ENCODE results near the gene DYNC1LI2.

DYNC1LI2 gene

GRCh38 chr16:66706506-66706880 is 44.9 kb downstream of the DYNC1LI2 start:
- peaks cover 11% of the 10 kb centered on the region for H3K79me1 ChIP-seq (ENCODE audit: low read length)
- H3K18ac ChIP-seq (ENCODE audit: low read length) = peak overlapping the region; percentile 87
- peak overlapping the region; percentile 85 for H2BK5ac ChIP-seq (ENCODE audit: low read depth, low read length, poor library complexity)
- no peak overlapping the region for H3K4me3 ChIP-seq (ENCODE audit: low read depth, low read length)
- peak overlapping the region; percentile 48 for H3K27ac ChIP-seq (ENCODE audit: low read depth, low read length)
- H2BK120ac ChIP-seq (ENCODE audit: insufficient read depth, low read length, poor library complexity) = peak overlapping the region; percentile 68
- peak in 1 of 2 donors; percentile 9 for DNase-seq
- peak overlapping the region; percentile 85 for H3K4ac ChIP-seq (ENCODE audit: low read depth, low read length)
- H2AK5ac ChIP-seq (ENCODE audit: low read length) = peak overlapping the region; percentile 76
- H3K4me2 ChIP-seq (ENCODE audit: low read length) = no peak overlapping the region
- peak overlapping the region; percentile 74 for H2AFZ ChIP-seq (ENCODE audit: insufficient read depth, low read length, poor library complexity)
- H3K27me3 ChIP-seq (ENCODE audit: insufficient read depth, low read length) = no peaks in the 10 kb centered on the region
- peak overlapping the region; percentile 81 for H2BK12ac ChIP-seq (ENCODE audit: low read length)
- H3K23ac ChIP-seq (ENCODE audit: low read length) = no peak overlapping the region
- H3K79me2 ChIP-seq (ENCODE audit: control insufficient read depth, insufficient read depth, low read length, poor library complexity) = peaks cover 3% of the 10 kb centered on the region
- no peaks in the 10 kb centered on the region for H3K36me3 ChIP-seq (ENCODE audit: control insufficient read depth in 1 of 2, insufficient read depth in 2 of 2, low read length in 2 of 2)
- peak overlapping the region; percentile 82 for H3K14ac ChIP-seq (ENCODE audit: low read length)
- no CpG with 5 or more reads among the region's 8 CpGs for WGBS (ENCODE audit: extremely low coverage, insufficient coverage, insufficient read length)
- peak overlapping the region; percentile 27 for H4K12ac ChIP-seq (ENCODE audit: low read depth, low read length)
- peak overlapping the region; percentile 91 for H4K91ac ChIP-seq (ENCODE audit: low read depth, low read length)
- H4K8ac ChIP-seq (ENCODE audit: low read depth, low read length) = peak overlapping the region; percentile 84
- peaks cover 15 to 16% of the 10 kb centered on the region in 2 experiments for H3K4me1 ChIP-seq (ENCODE audit: control insufficient read depth in 1 of 2, insufficient read depth in 2 of 2, low read length in 2 of 2)
- no peaks in the 10 kb centered on the region for H3K9me3 ChIP-seq (ENCODE audit: insufficient read depth, low read depth, low read length)
- H3K9ac ChIP-seq (ENCODE audit: low read length) = no peak overlapping the region

- no CpG with 5 or more reads among the region's 11 CpGs for WGBS (ENCODE audit: extremely low coverage, insufficient coverage, insufficient read length)
- H3K9me3 ChIP-seq (ENCODE audit: insufficient read depth, low read depth, low read length) = no peaks in the 10 kb centered on the region
- peak; percentile 61 to 71 for DNase-seq
- H2AK5ac ChIP-seq (ENCODE audit: low read length) = peak overlapping the region; percentile 76
- peak overlapping the region; percentile 48 for H3K27ac ChIP-seq (ENCODE audit: low read depth, low read length)
- peak overlapping the region; percentile 87 for H3K18ac ChIP-seq (ENCODE audit: low read length)
- peaks cover 11% of the 10 kb centered on the region for H3K79me1 ChIP-seq (ENCODE audit: low read length)
- H2BK5ac ChIP-seq (ENCODE audit: low read depth, low read length, poor library complexity) = peak overlapping the region; percentile 85
- H3K14ac ChIP-seq (ENCODE audit: low read length) = peak overlapping the region; percentile 82
- H2BK120ac ChIP-seq (ENCODE audit: insufficient read depth, low read length, poor library complexity) = peak overlapping the region; percentile 68
- no peak overlapping the region for H3K23ac ChIP-seq (ENCODE audit: low read length)
- peaks cover 15 to 16% of the 10 kb centered on the region in 2 experiments for H3K4me1 ChIP-seq (ENCODE audit: control insufficient read depth in 1 of 2, insufficient read depth in 2 of 2, low read length in 2 of 2)
- no peaks in the 10 kb centered on the region for H3K36me3 ChIP-seq (ENCODE audit: control insufficient read depth in 1 of 2, insufficient read depth in 2 of 2, low read length in 2 of 2)
- H3K4me2 ChIP-seq (ENCODE audit: low read length) = no peak overlapping the region
- peak overlapping the region; percentile 27 for H4K12ac ChIP-seq (ENCODE audit: low read depth, low read length)
- peak overlapping the region; percentile 84 for H4K8ac ChIP-seq (ENCODE audit: low read depth, low read length)
- peak overlapping the region; percentile 81 for H2BK12ac ChIP-seq (ENCODE audit: low read length)
- peak overlapping the region; percentile 85 for H3K4ac ChIP-seq (ENCODE audit: low read depth, low read length)
- H2AFZ ChIP-seq (ENCODE audit: insufficient read depth, low read length, poor library complexity) = peak overlapping the region; percentile 74
- H3K9ac ChIP-seq (ENCODE audit: low read length) = no peak overlapping the region
- H3K4me3 ChIP-seq (ENCODE audit: low read depth, low read length) = no peak overlapping the region
- no peaks in the 10 kb centered on the region for H3K27me3 ChIP-seq (ENCODE audit: insufficient read depth, low read length)
- peaks cover 3% of the 10 kb centered on the region for H3K79me2 ChIP-seq (ENCODE audit: control insufficient read depth, insufficient read depth, low read length, poor library complexity)
- H4K91ac ChIP-seq (ENCODE audit: low read depth, low read length) = peak overlapping the region; percentile 91
These were observed 45.5 kb downstream of the DYNC1LI2 start for GRCh38 chr16:66705790-66706505.

- H2BK120ac ChIP-seq (ENCODE audit: insufficient read depth, low read length, poor library complexity) = peak overlapping the region; percentile 16
- H3K9me3 ChIP-seq (ENCODE audit: insufficient read depth, low read depth, low read length) = no peaks in the 10 kb centered on the region
- H3K14ac ChIP-seq (ENCODE audit: low read length) = peak overlapping the region; percentile 6
- H3K4me1 ChIP-seq (ENCODE audit: control insufficient read depth in 1 of 2, insufficient read depth in 2 of 2, low read length in 2 of 2) = peaks cover 15 to 16% of the 10 kb centered on the region in 2 experiments
- peak overlapping the region; percentile 55 for H3K27ac ChIP-seq (ENCODE audit: low read depth, low read length)
- peak; percentile 91 to 92 for DNase-seq
- H3K36me3 ChIP-seq (ENCODE audit: control insufficient read depth in 1 of 2, insufficient read depth in 2 of 2, low read length in 2 of 2) = no peaks in the 10 kb centered on the region
- peaks cover 11% of the 10 kb centered on the region for H3K79me1 ChIP-seq (ENCODE audit: low read length)
- H3K18ac ChIP-seq (ENCODE audit: low read length) = peak overlapping the region; percentile 2
- H3K9ac ChIP-seq (ENCODE audit: low read length) = no peak overlapping the region
- H4K91ac ChIP-seq (ENCODE audit: low read depth, low read length) = peak overlapping the region; percentile 44
- H4K12ac ChIP-seq (ENCODE audit: low read depth, low read length) = no peak overlapping the region
- no peaks in the 10 kb centered on the region for H3K27me3 ChIP-seq (ENCODE audit: insufficient read depth, low read length)
- H2AK5ac ChIP-seq (ENCODE audit: low read length) = peak overlapping the region; percentile 12
- H3K23ac ChIP-seq (ENCODE audit: low read length) = no peak overlapping the region
- no peak overlapping the region for H2AFZ ChIP-seq (ENCODE audit: insufficient read depth, low read length, poor library complexity)
- peaks cover 3% of the 10 kb centered on the region for H3K79me2 ChIP-seq (ENCODE audit: control insufficient read depth, insufficient read depth, low read length, poor library complexity)
- no peak overlapping the region for H3K4me2 ChIP-seq (ENCODE audit: low read length)
- H2BK5ac ChIP-seq (ENCODE audit: low read depth, low read length, poor library complexity) = peak overlapping the region; percentile 2
- H2BK12ac ChIP-seq (ENCODE audit: low read length) = peak overlapping the region; percentile 19
- H4K8ac ChIP-seq (ENCODE audit: low read depth, low read length) = no peak overlapping the region
- no CpG with 5 or more reads among the region's 9 CpGs for WGBS (ENCODE audit: extremely low coverage, insufficient coverage, insufficient read length)
- no peak overlapping the region for H3K4me3 ChIP-seq (ENCODE audit: low read depth, low read length)
- no peak overlapping the region for H3K4ac ChIP-seq (ENCODE audit: low read depth, low read length)
These were observed 47.8 kb downstream of the DYNC1LI2 start for GRCh38 chr16:66703406-66704215.

GRCh38 chr16:66701516-66701915 is 49.9 kb downstream of the DYNC1LI2 start:
- no peak overlapping the region for H3K4me2 ChIP-seq (ENCODE audit: low read length)
- no peak overlapping the region for H2AFZ ChIP-seq (ENCODE audit: insufficient read depth, low read length, poor library complexity)
- H3K27ac ChIP-seq (ENCODE audit: low read depth, low read length) = no peak overlapping the region
- H3K36me3 ChIP-seq (ENCODE audit: control insufficient read depth in 1 of 2, insufficient read depth in 2 of 2, low read length in 2 of 2) = no peaks in the 10 kb centered on the region
- peaks cover 9 to 13% of the 10 kb centered on the region in 2 experiments for H3K4me1 ChIP-seq (ENCODE audit: control insufficient read depth in 1 of 2, insufficient read depth in 2 of 2, low read length in 2 of 2)
- H4K8ac ChIP-seq (ENCODE audit: low read depth, low read length) = no peak overlapping the region
- H2AK5ac ChIP-seq (ENCODE audit: low read length) = no peak overlapping the region
- no peaks in the 10 kb centered on the region for H3K9me3 ChIP-seq (ENCODE audit: insufficient read depth, low read depth, low read length)
- no peak overlapping the region for H2BK5ac ChIP-seq (ENCODE audit: low read depth, low read length, poor library complexity)
- H3K79me2 ChIP-seq (ENCODE audit: control insufficient read depth, insufficient read depth, low read length, poor library complexity) = peaks cover 5% of the 10 kb centered on the region
- no peak overlapping the region for H3K18ac ChIP-seq (ENCODE audit: low read length)
- no peak overlapping the region for H4K12ac ChIP-seq (ENCODE audit: low read depth, low read length)
- no peaks in the 10 kb centered on the region for H3K27me3 ChIP-seq (ENCODE audit: insufficient read depth, low read length)
- no peak overlapping the region for H3K4me3 ChIP-seq (ENCODE audit: low read depth, low read length)
- H2BK120ac ChIP-seq (ENCODE audit: insufficient read depth, low read length, poor library complexity) = no peak overlapping the region
- peaks cover 11% of the 10 kb centered on the region for H3K79me1 ChIP-seq (ENCODE audit: low read length)
- no peak overlapping the region for H3K14ac ChIP-seq (ENCODE audit: low read length)
- H3K9ac ChIP-seq (ENCODE audit: low read length) = no peak overlapping the region
- H2BK12ac ChIP-seq (ENCODE audit: low read length) = no peak overlapping the region
- no CpG with 5 or more reads among the region's 2 CpGs for WGBS (ENCODE audit: extremely low coverage, insufficient coverage, insufficient read length)
- no peak overlapping the region for H3K23ac ChIP-seq (ENCODE audit: low read length)
- peak overlapping the region; percentile 38 for H4K91ac ChIP-seq (ENCODE audit: low read depth, low read length)
- no peak overlapping the region for H3K4ac ChIP-seq (ENCODE audit: low read depth, low read length)
- DNase-seq = peak; percentile 73 to 83

Data from trophoblast cell (in vitro differentiated cells and primary cell).